T-cell (primary cell): Measurements from ENCODE around the gene ZNF12. TPM values are rescaled to one million over a fixed set of nuclear protein-coding genes. Genes with fewer than 3 reads are reported as not detected.
A peak's percentile ranks its signal among the peaks of the same experiment; 100 is the strongest.
"Not testable (repeated sequence)": the region's sequence is repeated elsewhere in the genome, so short reads cannot be mapped to it uniquely, and the experiment has no call there.

Source experiments
- ATAC-seq, 4 experiments: fragments of 200-7000 bp in 3 of 4; fragments of 150-1000 bp in 1 of 4; cut with Tn5 transposase; replicated peaks in 1 of 4; 1 replicate in 3 of 4; 2 replicates in 1 of 4; pipeline ENCODE4 v1.10.0; 2021; ENCODE audit warnings: moderate library complexity in 3 of 4, mild to moderate bottlenecking in 2 of 4, moderate number of reproducible peaks in 1 of 4
- CTCF ChIA-PET, 2 donors: fragments of 300-600 bp; sonication (Branson Sonifier 250); formaldehyde crosslinking; loops; one replicate each; lab custom pipeline; 2022; ENCODE audit warnings: antibody characterized with exemption in 2 of 2; lab: Charles Lee
- POLR2A ChIA-PET, 2 donors: fragments of 300-600 bp; sonication (Branson Sonifier 250); formaldehyde crosslinking; loops; one replicate each; lab custom pipeline; 2022; ENCODE audit warnings: antibody characterized with exemption in 2 of 2; lab: Charles Lee
- DNase-seq, 35 experiments: peaks; one replicate each; pipeline versions ENCODE4 v3.0.0 to v3.0.0-alpha.2; 2013 to 2023
- H3K27ac ChIP-seq: one replicate; pipeline ENCODE4 v1.5.1; 2013; ENCODE audit warnings: low read length
- H3K27me3 ChIP-seq, 2 experiments: replicated peaks in 1 of 2; 1 replicate in 1 of 2; 2 replicates in 1 of 2; pipeline versions ENCODE4 v1.6.1 to v1.7.0; 2013; ENCODE audit warnings: low read length in 1 of 2, mixed read lengths in 1 of 2; ENCODE audit not compliant: control insufficient read depth in 2 of 2, insufficient read depth in 2 of 2; ENCODE audit errors: extremely low read depth in 1 of 2
- H3K36me3 ChIP-seq, 2 donors: 1 replicate in 1 of 2; 2 replicates in 1 of 2; pipeline versions ENCODE4 v1.6.1 to v1.7.0; 2013; ENCODE audit warnings: low read length in 1 of 2; ENCODE audit not compliant: control insufficient read depth in 2 of 2, insufficient read depth in 1 of 2; ENCODE audit errors: extremely low read depth in 1 of 2
- H3K4me1 ChIP-seq, 2 experiments: 1 replicate in 1 of 2; 2 replicates in 1 of 2; pipeline versions ENCODE4 v1.6.1 to v1.7.0; 2013; ENCODE audit warnings: low read length in 2 of 2, mixed read lengths in 1 of 2; ENCODE audit not compliant: insufficient read depth in 2 of 2, control insufficient read depth in 1 of 2; ENCODE audit errors: extremely low read depth in 1 of 2
- H3K4me3 ChIP-seq, 2 donors: 1 replicate in 1 of 2; 2 replicates in 1 of 2; pipeline versions ENCODE4 v1.5.1 to v1.7.0; 2013; ENCODE audit warnings: mild to moderate bottlenecking in 2 of 2, low read length in 1 of 2, moderate library complexity in 1 of 2; ENCODE audit not compliant: control insufficient read depth in 1 of 2; ENCODE audit errors: extremely low read depth in 1 of 2
- H3K9me3 ChIP-seq: 2 replicates; pipeline ENCODE4 v1.7.0; 2013
- H3K27ac Mint-ChIP-seq, 2 donors: one replicate each; pipeline ENCODE4 v1.8.0; 2020 to 2021; ENCODE audit warnings: mild to moderate bottlenecking in 2 of 2, mixed read lengths in 2 of 2
- H3K27me3 Mint-ChIP-seq, 2 donors: one replicate each; pipeline ENCODE4 v1.8.0; 2021 to 2022; ENCODE audit warnings: mixed read lengths in 2 of 2
- H3K36me3 Mint-ChIP-seq: one replicate; pipeline ENCODE4 v1.8.0; 2021; ENCODE audit warnings: mixed read lengths
- H3K4me1 Mint-ChIP-seq, 3 donors: one replicate each; pipeline ENCODE4 v1.8.0; 2020 to 2022; ENCODE audit warnings: mixed read lengths in 3 of 3, mild to moderate bottlenecking in 1 of 3
- H3K4me3 Mint-ChIP-seq, 3 donors: one replicate each; pipeline ENCODE4 v1.8.0; 2020 to 2022; ENCODE audit warnings: mild to moderate bottlenecking in 3 of 3, mixed read lengths in 3 of 3, moderate library complexity in 3 of 3
- H3K9me3 Mint-ChIP-seq, 3 donors: one replicate each; pipeline ENCODE4 v1.8.0; 2020 to 2022; ENCODE audit warnings: mixed read lengths in 3 of 3
- WGBS: methylation state at CpG from one replicate; pipeline ENCODE4 v1.1.5; 2013; ENCODE audit warnings: missing lambda C conversion rate; ENCODE audit not compliant: insufficient coverage; 5-methylcytosine and 5-hydroxymethylcytosine counted together
- total RNA-seq, 35 experiments: library from RNA in 6 of 35; stranded (reverse) in 6 of 35; fragments of 120-200 nt in 1 of 35; gene quantifications; one replicate each; pipeline versions ENCODE4 v1.2.1 to v1.2.4 and lab custom pipeline; 2013 to 2026

ZNF12 gene
- total RNA-seq, 5 donors from 2014 or later (not counting 1 experiment from before 2014, with no cell fraction given), result 25.1 to 49.7 (median 41.6) TPM

GRCh38 chr7:6675807-6676405 lies 30.8 kb downstream of the ZNF12 start:
- DNase-seq (no peak), ATAC-seq (no peak)
- ChIA-PET POLR2A (no interaction called here), CTCF (no interaction called here)
- H3K4me3 Mint-ChIP-seq, result no peak overlapping the region
- no peaks in the 10 kb centered on the region for H3K36me3 ChIP-seq
- H3K27me3 ChIP-seq, result no peaks in the 10 kb centered on the region
- no peak overlapping the region for H3K4me3 ChIP-seq
- peaks cover 26% of the 10 kb centered on the region for H3K36me3 Mint-ChIP-seq
- peaks cover 29% of the 10 kb centered on the region for H3K9me3 ChIP-seq
- H3K9me3 Mint-ChIP-seq, result peaks cover 17 to 73% (median 54%) of the 10 kb centered on the region in 3 donors
- no peaks in the 10 kb centered on the region for H3K4me1 Mint-ChIP-seq
- WGBS, result no CpG with 5 or more reads among the region's 1 CpG
- H3K4me1 ChIP-seq, result no peaks in the 10 kb centered on the region
- no peak overlapping the region for H3K27ac ChIP-seq
- H3K27me3 Mint-ChIP-seq, result no peaks in the 10 kb centered on the region
- H3K27ac Mint-ChIP-seq, result no peak overlapping the region

- H3K27me3 ChIP-seq, H3K4me1 ChIP-seq, H3K4me3 ChIP-seq, H3K36me3 ChIP-seq, H3K4me1 Mint-ChIP-seq, CTCF ChIA-PET, ATAC-seq, DNase-seq, H3K27ac Mint-ChIP-seq, POLR2A ChIA-PET, H3K27me3 Mint-ChIP-seq, H3K4me3 Mint-ChIP-seq, H3K27ac ChIP-seq: not testable (repeated sequence)
- Mint-ChIP-seq H3K36me3 (peaks cover 37% of the 10 kb centered on the region), H3K9me3 (peaks cover 7 to 53% (median 44%) of the 10 kb centered on the region in 3 donors)
- no CpG with 5 or more reads among the region's 34 CpGs for WGBS
- H3K9me3 ChIP-seq, result peaks cover 20% of the 10 kb centered on the region
Measured at GRCh38 chr7:6670851-6671250, 35.9 kb downstream of the ZNF12 start.

DNA sequence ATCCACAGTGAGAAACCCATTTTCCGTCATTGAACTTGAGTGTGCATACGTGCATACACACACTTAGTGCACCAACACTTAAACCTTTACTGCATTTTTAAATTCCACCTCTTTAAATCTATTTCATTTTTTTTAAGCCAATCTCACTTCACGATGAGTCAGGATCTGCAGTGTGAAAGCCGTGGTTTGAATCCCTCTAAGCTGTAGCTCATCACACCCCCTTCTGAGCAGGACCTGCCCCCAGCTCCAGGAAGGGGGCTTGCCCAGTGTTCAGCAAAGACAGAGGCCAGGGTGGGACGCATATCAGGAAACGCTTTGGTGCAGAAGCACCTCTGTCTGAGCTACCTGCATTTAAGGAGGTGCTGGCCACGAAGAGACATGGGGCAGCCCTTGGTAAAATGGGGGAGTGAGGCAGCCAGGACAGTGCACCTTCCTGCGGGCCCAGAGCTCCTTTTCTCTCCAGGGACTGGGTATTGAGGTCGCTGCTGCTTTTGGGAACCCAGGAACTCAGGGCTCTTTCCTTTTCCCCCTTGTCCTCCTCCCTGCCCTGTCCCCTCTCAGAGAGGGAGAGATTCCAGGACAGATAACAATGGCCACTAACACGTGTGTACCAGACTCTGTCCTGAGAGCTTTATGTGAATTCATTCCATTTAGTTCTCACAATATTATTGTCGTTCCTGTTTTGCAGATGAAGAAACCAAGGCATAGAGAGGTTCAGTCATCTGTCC lies 48.0 kb downstream of the ZNF12 start:
- Histone ChIP-seq H3K4me1 (peaks cover 0 to 7% of the 10 kb centered on the region in 2 experiments), H3K36me3 (peaks cover 10 to 11% of the 10 kb centered on the region in 2 donors), H3K9me3 (no peaks in the 10 kb centered on the region), H3K27me3 (peaks cover 0 to 15% of the 10 kb centered on the region in 2 experiments), H3K4me3 (no peak overlapping the region), H3K27ac (no peak overlapping the region)
- no peaks in the 10 kb centered on the region for H3K9me3 Mint-ChIP-seq
- H3K27me3 Mint-ChIP-seq, result peaks cover 0 to 5% of the 10 kb centered on the region in 2 donors
- peak in 1 of 4 experiments; percentile 30 for ATAC-seq
- DNase-seq, result no peak
- peaks cover 9% of the 10 kb centered on the region for H3K36me3 Mint-ChIP-seq
- H3K4me3 Mint-ChIP-seq, result no peak overlapping the region
- ChIA-PET POLR2A (no interaction called here), CTCF (interaction anchor here (0.5 to 0.6 kb wide), 2 partner anchors 126 to 440 kb away, joined by 3 read pairs; no protein-coding TSS in a partner anchor)
- peak overlapping the region in 1 of 2 donors; percentile 8 for H3K27ac Mint-ChIP-seq
- WGBS, result 25% methylated on average over 7 of the region's 11 CpGs
- H3K4me1 Mint-ChIP-seq, result peaks cover 10 to 20% (median 11%) of the 10 kb centered on the region in 3 donors

DNA sequence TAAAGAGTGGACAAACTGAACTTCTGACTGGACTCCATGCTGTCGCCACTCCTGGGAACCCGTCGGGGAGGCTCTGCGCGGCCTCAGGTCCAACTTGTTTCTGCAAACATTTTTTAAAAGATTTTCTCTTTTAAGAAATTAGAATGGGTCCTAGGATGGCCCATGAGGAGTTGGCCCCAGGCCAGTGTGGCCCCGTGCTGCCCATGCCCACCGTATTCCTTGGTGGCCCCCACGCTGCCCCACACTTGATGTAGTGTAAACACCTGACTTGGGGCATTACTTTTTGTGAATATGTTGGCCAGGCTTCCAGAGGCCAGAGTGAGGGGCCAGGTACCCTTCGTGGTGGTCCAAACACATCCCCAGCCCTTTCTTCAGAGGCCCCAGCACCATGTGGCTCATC lies 50.3 kb downstream of the ZNF12 start:
- H3K4me1 Mint-ChIP-seq, result peaks cover 9 to 20% (median 11%) of the 10 kb centered on the region in 3 donors
- no peak overlapping the region for H3K4me3 Mint-ChIP-seq
- ChIA-PET POLR2A (interaction anchor here in 1 of 2 donors (0.6 kb wide), 1 partner anchor 45 kb away, joined by 3 read pairs; no protein-coding TSS in a partner anchor), CTCF (interaction anchor here in 1 of 2 donors (0.6 kb wide), 1 partner anchor 78 kb away, joined by 3 read pairs; no protein-coding TSS in a partner anchor)
- no peaks in the 10 kb centered on the region for H3K27me3 Mint-ChIP-seq
- Histone ChIP-seq H3K36me3 (peaks cover 20 to 30% of the 10 kb centered on the region in 2 donors), H3K4me3 (no peak overlapping the region), H3K27me3 (peaks cover 0 to 4% of the 10 kb centered on the region in 2 experiments), H3K9me3 (no peaks in the 10 kb centered on the region), H3K27ac (no peak overlapping the region), H3K4me1 (peaks cover 0 to 5% of the 10 kb centered on the region in 2 experiments)
- no peak overlapping the region for H3K27ac Mint-ChIP-seq
- ATAC-seq (no peak), DNase-seq (no peak)
- 98% methylated on average over 6 of the region's 9 CpGs for WGBS
- no peaks in the 10 kb centered on the region for H3K9me3 Mint-ChIP-seq
- H3K36me3 Mint-ChIP-seq, result peaks cover 12% of the 10 kb centered on the region

DNA sequence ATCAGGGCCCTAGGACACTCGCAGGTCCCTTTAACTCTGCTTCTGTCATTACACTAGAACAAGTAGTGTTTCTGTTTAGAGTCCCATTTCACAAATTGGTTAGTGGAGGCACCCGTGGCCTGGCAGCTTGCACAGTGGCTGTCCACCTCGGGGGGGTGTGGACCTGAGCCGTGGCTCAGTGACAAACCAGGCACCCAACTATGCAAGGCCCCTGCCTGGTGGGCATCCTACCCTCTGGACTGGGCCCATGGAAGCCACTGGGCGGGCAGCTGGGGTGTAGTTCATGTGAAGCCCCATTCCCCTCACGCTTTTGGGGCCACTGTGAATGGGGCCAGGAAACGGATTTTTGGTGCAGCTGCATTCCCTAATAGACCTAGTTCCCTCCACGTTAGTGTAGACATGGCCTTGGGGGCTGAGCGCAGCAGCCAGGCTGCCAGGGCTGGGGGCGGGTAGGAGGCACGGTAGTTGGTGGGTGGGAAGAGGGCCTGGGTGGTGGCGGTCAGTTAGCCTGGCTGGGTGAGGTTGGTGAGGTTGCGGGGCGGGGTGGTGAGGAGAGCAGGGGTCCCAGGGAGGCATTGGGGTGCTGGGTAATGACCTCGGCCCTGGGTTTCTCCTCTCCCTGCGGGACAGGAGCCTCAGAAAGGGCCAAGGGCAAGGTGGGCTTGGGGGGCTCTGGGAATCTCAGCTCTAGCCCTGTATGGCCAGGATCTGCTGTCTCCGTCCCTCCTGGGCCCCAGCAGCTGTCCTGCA lies 50.9 kb downstream of the ZNF12 start:
- Mint-ChIP-seq H3K36me3 (peaks cover 16% of the 10 kb centered on the region), H3K9me3 (peaks cover 0 to under 1% (median 0%) of the 10 kb centered on the region in 3 donors), H3K4me1 (peaks cover 9 to 20% (median 11%) of the 10 kb centered on the region in 3 donors), H3K27ac (no peak overlapping the region), H3K27me3 (no peaks in the 10 kb centered on the region), H3K4me3 (no peak overlapping the region)
- H3K4me1 ChIP-seq, result peaks cover 0 to 5% of the 10 kb centered on the region in 2 experiments
- ChIA-PET POLR2A (no interaction called here), CTCF (interaction anchor here in 1 of 2 donors (0.6 kb wide), 1 partner anchor 49 kb away, joined by 4 read pairs; no protein-coding TSS in a partner anchor)
- no peak overlapping the region for H3K27ac ChIP-seq
- no peak for ATAC-seq
- H3K36me3 ChIP-seq, result peaks cover 22 to 32% of the 10 kb centered on the region in 2 donors
- no peak for DNase-seq
- peaks cover 0 to 4% of the 10 kb centered on the region in 2 experiments for H3K27me3 ChIP-seq
- H3K4me3 ChIP-seq, result no peak overlapping the region
- no peaks in the 10 kb centered on the region for H3K9me3 ChIP-seq
- 93% methylated on average over 15 of the region's 17 CpGs for WGBS
